Measurements from ENCODE around the gene ERLEC1. TPM values are rescaled to one million over a fixed set of nuclear protein-coding genes. Genes with fewer than 3 reads are reported as not detected.

The ERLEC1 gene
- total RNA-seq, 2 donors from 2014 or later: 70.3 to 73.2 TPM

DNA sequence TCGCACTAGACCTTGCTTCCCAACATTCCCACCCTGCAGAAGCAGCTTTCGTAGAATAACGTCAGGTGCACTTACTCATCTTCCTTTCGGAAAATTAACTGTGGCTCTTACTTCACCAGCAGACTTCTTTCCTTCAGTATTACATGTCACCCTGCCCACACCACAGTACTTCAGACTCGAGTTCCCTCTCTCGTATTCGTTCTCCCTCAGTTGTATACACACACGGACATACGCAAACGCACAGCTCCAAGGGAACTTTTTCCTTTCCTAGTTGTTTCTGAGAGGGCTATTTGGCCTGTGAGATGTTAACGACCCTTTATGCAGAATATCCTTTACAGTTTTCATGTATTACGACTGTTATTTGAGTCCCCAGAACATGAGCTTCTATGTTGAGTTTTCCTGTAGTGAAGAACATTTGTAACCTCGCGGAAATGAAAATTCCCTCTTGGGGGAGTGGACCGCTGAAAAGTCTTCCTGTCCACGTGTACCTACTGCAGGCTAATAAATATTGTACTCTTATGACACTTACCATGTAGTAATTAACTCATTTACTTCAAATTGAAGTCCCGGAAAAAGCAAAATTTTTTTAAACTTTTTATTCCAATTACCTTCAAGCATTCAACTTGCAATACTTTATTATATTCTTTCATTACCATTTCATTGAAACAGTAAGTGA, 908 bp downstream of the ERLEC1 start:
- 3% methylated on average over 17 of the region's 17 CpGs for WGBS
- DNase-seq (ENCODE audit: low spot score): no peak
- intact Hi-C loops (cut with DNase I): no loop called here

DNA sequence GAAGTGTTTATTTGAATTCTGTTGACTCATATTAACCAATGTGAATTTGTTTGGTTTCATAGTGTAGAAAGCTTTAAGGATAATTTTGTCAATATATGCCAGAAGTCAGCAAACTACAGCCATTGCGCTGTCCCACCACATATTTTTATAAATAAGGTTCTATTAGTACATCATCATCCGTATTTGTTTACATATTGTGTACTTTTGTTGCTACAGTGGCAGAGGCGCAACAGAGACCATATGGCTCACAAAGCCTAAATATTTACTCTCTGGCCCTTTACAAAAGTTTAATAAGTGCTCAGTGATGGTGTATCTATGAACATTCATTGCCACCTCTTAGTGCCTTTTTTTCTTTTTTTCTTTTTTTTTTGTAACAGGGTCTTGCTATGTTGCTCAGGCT, 6.4 kb downstream of the ERLEC1 start:
- Histone ChIP-seq H3K9me3 (no peaks in the 10 kb centered on the region), H3K27me3 (replicated peaks; ENCODE audit: insufficient read depth) (no peaks in the 10 kb centered on the region), H3K27ac (no peak overlapping the region), H3K4me3 (no peak overlapping the region), H3K4me1 (replicated peaks) (no peaks in the 10 kb centered on the region), H3K36me3 (peaks cover 0 to 2% of the 10 kb centered on the region in 2 donors)
- DNase-seq (ENCODE audit: low spot score): no peak
- intact Hi-C loops (cut with DNase I): no loop called here
- WGBS: 78% methylated on average over 3 of the region's 3 CpGs
- TF ChIP-seq, protein P1, sequence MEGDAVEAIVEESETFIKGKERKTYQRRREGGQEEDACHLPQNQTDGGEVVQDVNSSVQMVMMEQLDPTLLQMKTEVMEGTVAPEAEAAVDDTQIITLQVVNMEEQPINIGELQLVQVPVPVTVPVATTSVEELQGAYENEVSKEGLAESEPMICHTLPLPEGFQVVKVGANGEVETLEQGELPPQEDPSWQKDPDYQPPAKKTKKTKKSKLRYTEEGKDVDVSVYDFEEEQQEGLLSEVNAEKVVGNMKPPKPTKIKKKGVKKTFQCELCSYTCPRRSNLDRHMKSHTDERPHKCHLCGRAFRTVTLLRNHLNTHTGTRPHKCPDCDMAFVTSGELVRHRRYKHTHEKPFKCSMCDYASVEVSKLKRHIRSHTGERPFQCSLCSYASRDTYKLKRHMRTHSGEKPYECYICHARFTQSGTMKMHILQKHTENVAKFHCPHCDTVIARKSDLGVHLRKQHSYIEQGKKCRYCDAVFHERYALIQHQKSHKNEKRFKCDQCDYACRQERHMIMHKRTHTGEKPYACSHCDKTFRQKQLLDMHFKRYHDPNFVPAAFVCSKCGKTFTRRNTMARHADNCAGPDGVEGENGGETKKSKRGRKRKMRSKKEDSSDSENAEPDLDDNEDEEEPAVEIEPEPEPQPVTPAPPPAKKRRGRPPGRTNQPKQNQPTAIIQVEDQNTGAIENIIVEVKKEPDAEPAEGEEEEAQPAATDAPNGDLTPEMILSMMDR (IDR thresholded peaks at IDR 0.05): no peak
- no peak for TF ChIP-seq POLR2AphosphoS5 (IDR thresholded peaks at IDR 0.05)
- TF ChIP-seq POLR2A (IDR thresholded peaks at IDR 0.05): no peak

More for the DNA sequence above, 908 bp downstream of the ERLEC1 start:
- no peaks in the 10 kb centered on the region for H3K36me3 ChIP-seq
- peak overlapping the region; percentile 88 to 89 for H3K27ac ChIP-seq
- peaks cover 5% of the 10 kb centered on the region for H3K4me1 ChIP-seq (replicated peaks)
- H3K9me3 ChIP-seq: no peaks in the 10 kb centered on the region
- peak overlapping the region; percentile 75 to 84 for H3K4me3 ChIP-seq
- no peak for TF ChIP-seq POLR2AphosphoS5 (IDR thresholded peaks at IDR 0.05)
- TF ChIP-seq, protein P1 (IDR thresholded peaks at IDR 0.05): no peak
- no peak for TF ChIP-seq POLR2A (IDR thresholded peaks at IDR 0.05)
- H3K27me3 ChIP-seq (replicated peaks; ENCODE audit: insufficient read depth): no peaks in the 10 kb centered on the region

DNA sequence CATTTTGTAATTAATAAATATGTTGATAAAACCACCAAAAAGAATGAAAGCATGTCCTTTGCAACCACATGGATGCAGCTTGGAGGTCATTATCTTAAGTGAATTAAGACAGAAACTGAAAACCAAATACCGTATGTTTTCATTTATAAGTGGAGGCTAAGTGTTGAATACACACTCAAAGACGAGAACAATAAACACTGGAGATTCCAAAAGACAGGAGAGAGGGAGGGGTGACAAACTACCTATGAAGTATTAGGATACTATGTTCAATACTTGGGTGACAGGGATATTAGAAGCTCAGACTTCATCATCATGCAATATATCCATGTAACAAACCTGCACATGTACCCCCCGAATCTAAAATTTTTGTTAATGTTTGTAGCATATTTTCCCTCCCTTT, 7.0 kb downstream of the ERLEC1 start:
- WGBS: 72% methylated on average over 3 of the region's 3 CpGs
- H3K4me1 ChIP-seq (replicated peaks): no peaks in the 10 kb centered on the region
- intact Hi-C loops (cut with DNase I): no loop called here
- H3K36me3 ChIP-seq: peaks cover 0 to 4% of the 10 kb centered on the region in 2 donors
- TF ChIP-seq POLR2AphosphoS5 (IDR thresholded peaks at IDR 0.05) (no peak), POLR2A (IDR thresholded peaks at IDR 0.05) (no peak)
- TF ChIP-seq, protein P1 (IDR thresholded peaks at IDR 0.05): no peak
- H3K27me3 ChIP-seq (replicated peaks; ENCODE audit: insufficient read depth): no peaks in the 10 kb centered on the region
- no peak overlapping the region for H3K27ac ChIP-seq
- no peaks in the 10 kb centered on the region for H3K9me3 ChIP-seq
- H3K4me3 ChIP-seq: no peak overlapping the region
- no peak for DNase-seq (ENCODE audit: low spot score)

DNA sequence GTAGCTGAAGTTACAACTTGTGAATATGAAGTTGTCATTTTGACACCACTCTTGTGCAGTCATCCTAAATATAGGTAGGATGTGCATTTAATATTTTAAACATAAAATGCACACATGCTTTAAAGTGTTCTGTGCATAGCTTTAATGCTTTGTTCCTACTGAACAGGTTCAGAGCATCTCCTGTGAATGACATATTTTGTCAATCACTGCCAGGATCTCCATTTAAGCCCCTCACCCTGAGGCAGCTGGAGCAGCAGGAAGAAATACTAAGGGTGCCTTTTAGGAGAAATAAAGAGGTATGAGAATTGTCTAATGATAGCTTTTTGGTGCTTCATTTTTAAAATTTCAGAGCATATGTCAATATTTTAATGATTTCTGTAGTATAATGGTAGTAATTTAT, 14.7 kb downstream of the ERLEC1 start:
- TF ChIP-seq, protein P1 (IDR thresholded peaks at IDR 0.05): no peak
- TF ChIP-seq POLR2A (IDR thresholded peaks at IDR 0.05): no peak
- TF ChIP-seq POLR2AphosphoS5 (IDR thresholded peaks at IDR 0.05): no peak
- Histone ChIP-seq H3K4me1 (replicated peaks) (no peaks in the 10 kb centered on the region), H3K27ac (no peak overlapping the region), H3K27me3 (replicated peaks; ENCODE audit: insufficient read depth) (no peaks in the 10 kb centered on the region), H3K4me3 (no peak overlapping the region), H3K36me3 (peaks cover 0 to 4% of the 10 kb centered on the region in 2 donors), H3K9me3 (no peaks in the 10 kb centered on the region)
- intact Hi-C loops (cut with DNase I): no loop called here
- no peak for DNase-seq (ENCODE audit: low spot score)

DNA sequence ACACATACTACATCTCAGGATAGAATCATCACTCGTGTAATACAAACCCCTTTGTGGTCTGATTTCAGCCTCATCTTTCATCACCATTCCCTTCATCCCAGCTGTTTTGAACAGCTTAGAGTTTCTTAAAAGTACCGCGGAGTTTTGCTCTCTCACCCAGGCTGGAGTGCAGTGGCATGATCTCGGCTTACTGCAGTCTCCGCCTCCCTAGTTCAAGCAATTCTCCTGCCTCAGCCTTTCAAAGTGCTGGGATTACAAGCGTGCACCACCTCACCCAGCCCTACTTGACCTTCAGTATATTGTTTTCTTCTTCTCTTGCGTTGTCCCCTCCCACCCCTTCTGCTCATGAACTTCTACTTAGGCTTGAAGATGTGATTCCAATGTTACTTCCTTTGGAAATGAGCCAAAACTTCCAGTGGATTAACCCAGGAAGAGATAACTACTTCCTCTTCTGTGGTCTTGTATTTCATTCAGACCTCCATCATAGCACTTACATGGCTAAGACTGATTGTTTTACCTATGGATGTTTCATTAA, 15.8 kb downstream of the ERLEC1 start:
- Histone ChIP-seq H3K9me3 (no peaks in the 10 kb centered on the region), H3K36me3 (peaks cover 0 to 4% of the 10 kb centered on the region in 2 donors), H3K27me3 (replicated peaks; ENCODE audit: insufficient read depth) (no peaks in the 10 kb centered on the region), H3K4me3 (no peak overlapping the region), H3K4me1 (replicated peaks) (no peaks in the 10 kb centered on the region), H3K27ac (no peak overlapping the region)
- DNase-seq (ENCODE audit: low spot score): no peak
- TF ChIP-seq POLR2AphosphoS5 (IDR thresholded peaks at IDR 0.05): no peak
- TF ChIP-seq, protein P1 (IDR thresholded peaks at IDR 0.05): no peak
- no peak for TF ChIP-seq POLR2A (IDR thresholded peaks at IDR 0.05)
- WGBS: 81% methylated on average over 7 of the region's 7 CpGs
- intact Hi-C loops (cut with DNase I): no loop called here

Data from prostate gland (tissue), 2 donors.